Adrenal gland (tissue), 12 donors: ENCODE results near the gene PCNX2. TPM values are rescaled to one million over a fixed set of nuclear protein-coding genes. Genes with fewer than 3 reads are reported as not detected.

Experiments
- DNase-seq, 7 donors: peaks; one replicate each; pipeline ENCODE4 v3.0.0-alpha.2; 2019 to 2020
- H3K27ac ChIP-seq, 5 donors: fragments of 200-600 bp; sonication (generic) in 4 of 5; 1 replicate in 3 of 5; 2 replicates in 2 of 5; pipeline versions ENCODE4 v1.5.1 to v1.8.0; 2016 to 2020; ENCODE audit warnings: mild to moderate bottlenecking in 1 of 5
- H3K27me3 ChIP-seq: fragments of 200-600 bp; 2 replicates; pipeline ENCODE4 v1.8.0; 2021
- H3K36me3 ChIP-seq, 2 donors: fragments of 200-600 bp; replicated peaks in 1 of 2; 1 replicate in 1 of 2; 2 replicates in 1 of 2; pipeline versions ENCODE4 v1.5.1 to v1.8.0; 2018 to 2022
- H3K4me1 ChIP-seq, 2 donors: fragments of 200-600 bp; replicated peaks in 1 of 2; 1 replicate in 1 of 2; 2 replicates in 1 of 2; pipeline versions ENCODE4 v1.5.1 to v1.8.0; 2018 to 2021
- H3K4me3 ChIP-seq, 4 donors: fragments of 200-600 bp; sonication (generic) in 3 of 4; one replicate each; pipeline ENCODE4 v1.5.1; 2016 to 2018
- H3K9me3 ChIP-seq, 3 donors: fragments of 200-600 bp; sonication (generic) in 1 of 3; replicated peaks in 1 of 3; 1 replicate in 2 of 3; 2 replicates in 1 of 3; pipeline versions ENCODE4 v1.5.1 to v1.8.0; 2016 to 2021
- CTCF ChIP-seq, 6 experiments: fragments of 450-650 bp in 4 of 6; fragments of 200-600 bp in 2 of 6; sonication (generic) in 1 of 6; IDR thresholded peaks; 1 replicate in 5 of 6; 2 replicates in 1 of 6; pipeline versions ENCODE4 v1.5.1 to v1.8.0; 2016 to 2021; ENCODE audit warnings: antibody characterized with exemption in 6 of 6, mild to moderate bottlenecking in 2 of 6, moderate library complexity in 1 of 6
- POLR2A ChIP-seq, 2 donors: fragments of 450-650 bp; IDR thresholded peaks; one replicate each; pipeline ENCODE4 v1.6.1; 2017; ENCODE audit warnings: antibody characterized with exemption in 2 of 2, mild to moderate bottlenecking in 2 of 2, moderate library complexity in 1 of 2
- WGBS, 4 donors: extraction: QIAGEN DNeasy Blood & Tissue Kit in 2 of 4; methylation state at CpG; one replicate each; pipeline versions ENCODE4 v1.1.5 to v1.1.7; 2013 to 2017; 5-methylcytosine and 5-hydroxymethylcytosine counted together
- intact Hi-C, 2 donors: fragments of 100-400 bp; cut with DNase I; formaldehyde crosslinking; loops; one replicate each; pipeline versions ENCODE4 v1.14.1 to v1.15.0; 2022 to 2023
- polyA plus RNA-seq, 3 donors: library from polyadenylated mRNA; stranded (reverse); fragments of 200-250 nt in 2 of 3; fragments of 350-450 nt in 1 of 3; fragmentation: Illumina TruSeq in 1 of 3; extraction: RNeasy Lipid Tissue Mini Kit (QIAGEN cat#74804) in 1 of 3; gene quantifications; one replicate each; pipeline ENCODE4 v1.2.3, GENCODE V29; 2013 to 2014
- total RNA-seq, 9 donors: library from RNA; depleted of rRNA in 4 of 9; stranded (reverse); fragments of >200 nt in 4 of 9; fragments of 120-200 nt in 1 of 9; fragmentation: NEBNext Ultra II Directional in 1 of 9; extraction: Animal tissue kit (Norgen Biotek cat#: 25700) in 1 of 9; gene quantifications; one replicate each; pipeline versions ENCODE4 v1.1.0 to v1.2.4, GENCODE V29; 2013 to 2023
- donor health status: healthy with polysubstance abuse.
- donor health status: Bipolar disorder and iron deficiency.
- donor health status: DM: yes; HTN: yes; CAD: no.
- donor health status: DM: no; HTN: no; CAD: no.
- donor health status: DM: no; HTN: no; CAD: no.
- donor health status: DM: yes; HTN: yes; CAD: no.

Gene PCNX2
- total and polyA plus RNA-seq, 12 donors, result 2.2 to 14.5 (median 5.5) TPM

- intact Hi-C loops, result no loop called here
- WGBS, 4 donors, result 76 to 92% (median 85%) methylated on average over 3 of the region's 3 CpGs
- TF ChIP-seq POLR2A (IDR thresholded peaks at IDR 0.05), result no peak
- TF ChIP-seq CTCF (IDR thresholded peaks at IDR 0.05), result no peak
Observed at GRCh38 chr1:233237647-233238046, 57.9 kb downstream of the PCNX2 start.

GRCh38 chr1:233233508-233234040 lies 62.0 kb downstream of the PCNX2 start:
- H3K36me3 ChIP-seq, result no peaks in the 10 kb centered on the region
- H3K27me3 ChIP-seq, result no peaks in the 10 kb centered on the region
- no peak for DNase-seq
- no peaks in the 10 kb centered on the region for H3K9me3 ChIP-seq
- no peak for TF ChIP-seq POLR2A (IDR thresholded peaks at IDR 0.05)
- TF ChIP-seq CTCF (IDR thresholded peaks at IDR 0.05), result no peak
- H3K4me1 ChIP-seq, result no peaks in the 10 kb centered on the region
- H3K4me3 ChIP-seq, result no peak overlapping the region
- no peak overlapping the region for H3K27ac ChIP-seq
- intact Hi-C loops, result no loop called here
- WGBS, 4 donors, result 79 to 92% (median 83%) methylated on average over 4 to 5 of the region's 5 CpGs

More at GRCh38 chr1:233237647-233238046, 57.9 kb downstream of the PCNX2 start:
- no peaks in the 10 kb centered on the region for H3K27me3 ChIP-seq
- no peaks in the 10 kb centered on the region for H3K9me3 ChIP-seq
- H3K4me1 ChIP-seq, result peaks cover 0 to 8% of the 10 kb centered on the region in 2 donors
- no peak overlapping the region for H3K4me3 ChIP-seq
- no peak overlapping the region for H3K27ac ChIP-seq
- DNase-seq, result no peak
- H3K36me3 ChIP-seq, result no peaks in the 10 kb centered on the region

GRCh38 chr1:233230011-233230410 lies 65.5 kb downstream of the PCNX2 start:
- H3K27me3 ChIP-seq, result no peaks in the 10 kb centered on the region
- 84 to 96% (median 94%) methylated on average over 2 of the region's 2 CpGs for WGBS, 4 donors

GRCh38 chr1:233229288-233229687 lies 66.2 kb downstream of the PCNX2 start:
- no peaks in the 10 kb centered on the region for H3K9me3 ChIP-seq

More at GRCh38 chr1:233230011-233230410, 65.5 kb downstream of the PCNX2 start:
- Histone ChIP-seq H3K9me3 (no peaks in the 10 kb centered on the region), H3K4me1 (no peaks in the 10 kb centered on the region), H3K36me3 (no peaks in the 10 kb centered on the region), H3K4me3 (no peak overlapping the region), H3K27ac (no peak overlapping the region)
- no peak for DNase-seq
- intact Hi-C loops, result no loop called here
- no peak for TF ChIP-seq CTCF (IDR thresholded peaks at IDR 0.05)
- no peak for TF ChIP-seq POLR2A (IDR thresholded peaks at IDR 0.05)

More at GRCh38 chr1:233229288-233229687, 66.2 kb downstream of the PCNX2 start:
- H3K4me3 ChIP-seq, result no peak overlapping the region
- no peak for DNase-seq
- WGBS, 4 donors, result 87 to 90% (median 89%) methylated on average over 3 of the region's 3 CpGs
- no peak overlapping the region for H3K27ac ChIP-seq
- no peaks in the 10 kb centered on the region for H3K27me3 ChIP-seq
- no peaks in the 10 kb centered on the region for H3K36me3 ChIP-seq
- intact Hi-C loops, result no loop called here
- no peaks in the 10 kb centered on the region for H3K4me1 ChIP-seq
- no peak for TF ChIP-seq CTCF (IDR thresholded peaks at IDR 0.05)
- TF ChIP-seq POLR2A (IDR thresholded peaks at IDR 0.05), result no peak
